Transverse colon (tissue), 4 donors: ENCODE data around the gene ZYG11A.
"Not testable (repeated sequence)": the region's sequence is repeated elsewhere in the genome, so short reads cannot be mapped to it uniquely, and the experiment has no call there.

Source experiments
- POLR2AphosphoS5 ChIP-seq, 3 donors: sonication (generic); formaldehyde crosslinking; IDR thresholded peaks; one replicate each; pipeline ENCODE4 v1.6.1; 2016; ENCODE audit warnings: antibody characterized with exemption in 3 of 3
- TF ChIP-seq, protein P1 (sequence below), 5 experiments: fragments of 200-600 bp in 3 of 5; fragments of 450-650 bp in 2 of 5; sonication (generic) in 3 of 5; IDR thresholded peaks; 1 replicate in 2 of 5; 2 replicates in 3 of 5; pipeline ENCODE4 v1.5.1; 2016 to 2017; ENCODE audit warnings: antibody characterized with exemption in 5 of 5, inconsistent platforms in 3 of 5, mild to moderate bottlenecking in 2 of 5, moderate library complexity in 1 of 5

DNA sequence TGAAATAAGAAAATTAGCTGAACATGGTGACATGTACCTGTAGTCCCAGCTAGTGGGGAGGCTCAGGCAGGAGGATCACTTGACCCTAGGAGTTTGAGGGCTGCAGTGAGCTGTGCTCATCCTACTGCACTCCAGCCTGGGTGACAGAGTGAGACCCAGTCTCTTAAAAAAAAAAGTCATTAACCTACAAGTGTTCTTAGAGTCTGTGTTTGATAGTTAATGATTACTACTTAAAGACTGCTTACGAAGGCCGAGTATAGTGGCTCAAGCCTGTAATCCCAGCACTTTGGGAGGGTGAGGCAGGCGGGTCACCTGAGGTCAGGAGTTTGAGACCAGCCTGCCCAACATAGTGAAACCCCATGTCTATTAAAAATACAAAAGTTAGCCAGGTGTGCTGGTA is 38.5 kb upstream of the ZYG11A start:
- not testable (repeated sequence) for TF ChIP-seq POLR2AphosphoS5 (IDR thresholded peaks at IDR 0.05)
- TF ChIP-seq, protein P1, sequence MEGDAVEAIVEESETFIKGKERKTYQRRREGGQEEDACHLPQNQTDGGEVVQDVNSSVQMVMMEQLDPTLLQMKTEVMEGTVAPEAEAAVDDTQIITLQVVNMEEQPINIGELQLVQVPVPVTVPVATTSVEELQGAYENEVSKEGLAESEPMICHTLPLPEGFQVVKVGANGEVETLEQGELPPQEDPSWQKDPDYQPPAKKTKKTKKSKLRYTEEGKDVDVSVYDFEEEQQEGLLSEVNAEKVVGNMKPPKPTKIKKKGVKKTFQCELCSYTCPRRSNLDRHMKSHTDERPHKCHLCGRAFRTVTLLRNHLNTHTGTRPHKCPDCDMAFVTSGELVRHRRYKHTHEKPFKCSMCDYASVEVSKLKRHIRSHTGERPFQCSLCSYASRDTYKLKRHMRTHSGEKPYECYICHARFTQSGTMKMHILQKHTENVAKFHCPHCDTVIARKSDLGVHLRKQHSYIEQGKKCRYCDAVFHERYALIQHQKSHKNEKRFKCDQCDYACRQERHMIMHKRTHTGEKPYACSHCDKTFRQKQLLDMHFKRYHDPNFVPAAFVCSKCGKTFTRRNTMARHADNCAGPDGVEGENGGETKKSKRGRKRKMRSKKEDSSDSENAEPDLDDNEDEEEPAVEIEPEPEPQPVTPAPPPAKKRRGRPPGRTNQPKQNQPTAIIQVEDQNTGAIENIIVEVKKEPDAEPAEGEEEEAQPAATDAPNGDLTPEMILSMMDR (IDR thresholded peaks at IDR 0.05) = not testable (repeated sequence)
